ENCODE measurements around the gene BYSL.

The BYSL gene

GRCh38 chr6:41967312-41968287 is 46.3 kb downstream of the BYSL start:
- H3K9ac ChIP-seq (ENCODE audit: low read length) = no peak overlapping the region
- H3K36me3 ChIP-seq (ENCODE audit: insufficient read depth, low read length) = no peaks in the 10 kb centered on the region
- no peak overlapping the region for H3K27ac ChIP-seq (ENCODE audit: low read depth, low read length)
- no peaks in the 10 kb centered on the region for H3K9me3 ChIP-seq (ENCODE audit: low read length)
- no peaks in the 10 kb centered on the region for H3K27me3 ChIP-seq (ENCODE audit: control insufficient read depth in 1 of 2, insufficient read depth in 2 of 2, low read length in 2 of 2)
- no peaks in the 10 kb centered on the region for H3K4me1 ChIP-seq (ENCODE audit: insufficient read depth, low read length)
- H3K4me3 ChIP-seq (ENCODE audit: low read depth in 1 of 2, low read length in 2 of 2) = no peak overlapping the region

- Histone ChIP-seq H3K36me3 (ENCODE audit: insufficient read depth, low read length) (no peaks in the 10 kb centered on the region), H3K9me3 (ENCODE audit: low read length) (no peaks in the 10 kb centered on the region), H3K9ac (ENCODE audit: low read length) (no peak overlapping the region), H3K4me1 (ENCODE audit: insufficient read depth, low read length) (no peaks in the 10 kb centered on the region), H3K4me3 (ENCODE audit: low read depth in 1 of 2, low read length in 2 of 2) (no peak overlapping the region), H3K27ac (ENCODE audit: low read depth, low read length) (peak overlapping the region; percentile 4), H3K27me3 (ENCODE audit: control insufficient read depth in 1 of 2, insufficient read depth in 2 of 2, low read length in 2 of 2) (no peaks in the 10 kb centered on the region)
Observed at GRCh38 chr6:41970436-41970846, 49.1 kb downstream of the BYSL start.

GRCh38 chr6:41972826-41973225 is 51.5 kb downstream of the BYSL start:
- Histone ChIP-seq H3K27ac (ENCODE audit: low read depth, low read length) (no peak overlapping the region), H3K9me3 (ENCODE audit: low read length) (no peaks in the 10 kb centered on the region), H3K9ac (ENCODE audit: low read length) (no peak overlapping the region), H3K4me3 (ENCODE audit: low read depth in 1 of 2, low read length in 2 of 2) (no peak overlapping the region), H3K27me3 (ENCODE audit: control insufficient read depth in 1 of 2, insufficient read depth in 2 of 2, low read length in 2 of 2) (no peaks in the 10 kb centered on the region), H3K4me1 (ENCODE audit: insufficient read depth, low read length) (no peaks in the 10 kb centered on the region), H3K36me3 (ENCODE audit: insufficient read depth, low read length) (no peaks in the 10 kb centered on the region)

- Histone ChIP-seq H3K9ac (ENCODE audit: low read length) (no peak overlapping the region), H3K9me3 (ENCODE audit: low read length) (no peaks in the 10 kb centered on the region), H3K36me3 (ENCODE audit: insufficient read depth, low read length) (no peaks in the 10 kb centered on the region), H3K4me1 (ENCODE audit: insufficient read depth, low read length) (no peaks in the 10 kb centered on the region), H3K27me3 (ENCODE audit: control insufficient read depth in 1 of 2, insufficient read depth in 2 of 2, low read length in 2 of 2) (no peaks in the 10 kb centered on the region), H3K4me3 (ENCODE audit: low read depth in 1 of 2, low read length in 2 of 2) (no peak overlapping the region), H3K27ac (ENCODE audit: low read depth, low read length) (no peak overlapping the region)
Observed at GRCh38 chr6:41974281-41974825, 53.1 kb downstream of the BYSL start.

- no peak overlapping the region for H3K9ac ChIP-seq (ENCODE audit: low read length)
- no peak overlapping the region for H3K27ac ChIP-seq (ENCODE audit: low read depth, low read length)
- no peak overlapping the region for H3K4me3 ChIP-seq (ENCODE audit: low read depth in 1 of 2, low read length in 2 of 2)
- H3K36me3 ChIP-seq (ENCODE audit: insufficient read depth, low read length) = no peaks in the 10 kb centered on the region
- no peaks in the 10 kb centered on the region for H3K9me3 ChIP-seq (ENCODE audit: low read length)
- no peaks in the 10 kb centered on the region for H3K27me3 ChIP-seq (ENCODE audit: control insufficient read depth in 1 of 2, insufficient read depth in 2 of 2, low read length in 2 of 2)
- H3K4me1 ChIP-seq (ENCODE audit: insufficient read depth, low read length) = no peaks in the 10 kb centered on the region
Observed at GRCh38 chr6:41975276-41975675, 54.0 kb downstream of the BYSL start.

- Histone ChIP-seq H3K27me3 (ENCODE audit: control insufficient read depth in 1 of 2, insufficient read depth in 2 of 2, low read length in 2 of 2) (no peaks in the 10 kb centered on the region), H3K9me3 (ENCODE audit: low read length) (no peaks in the 10 kb centered on the region), H3K4me3 (ENCODE audit: low read depth in 1 of 2, low read length in 2 of 2) (no peak overlapping the region), H3K27ac (ENCODE audit: low read depth, low read length) (no peak overlapping the region), H3K4me1 (ENCODE audit: insufficient read depth, low read length) (no peaks in the 10 kb centered on the region), H3K9ac (ENCODE audit: low read length) (no peak overlapping the region), H3K36me3 (ENCODE audit: insufficient read depth, low read length) (no peaks in the 10 kb centered on the region)
Observed at GRCh38 chr6:41976794-41977484, 55.6 kb downstream of the BYSL start.

Measured in muscle layer of colon (tissue), 2 donors.